HG02885 (cell line): ENCODE results near the gene LENG1.
A peak's percentile ranks its signal among the peaks of the same experiment; 100 is the strongest.

ENCODE experiments used
- ATAC-seq: cut with Tn5 transposase; IDR thresholded peaks from one replicate; pipeline ENCODE4 v1.9.1; 2021; ENCODE audit warnings: mild to moderate bottlenecking; ENCODE audit not compliant: unreplicated experiment, poor library complexity

Gene LENG1

GRCh38 chr19:54168174-54168917 lies 8.8 kb upstream of the LENG1 start:
- ATAC-seq: peak; percentile 66

GRCh38 chr19:54165222-54165621 lies 5.7 kb upstream of the LENG1 start:
- no peak for ATAC-seq

- no peak for ATAC-seq
Measured at GRCh38 chr19:54164369-54165068, 5.0 kb upstream of the LENG1 start.

GRCh38 chr19:54162884-54163283 lies 3.4 kb upstream of the LENG1 start:
- ATAC-seq: no peak

- no peak for ATAC-seq
Measured at GRCh38 chr19:54162241-54162805, 2.8 kb upstream of the LENG1 start.

- no peak for ATAC-seq
Measured at GRCh38 chr19:54160854-54161253, 1.3 kb upstream of the LENG1 start.

- ATAC-seq: no peak
Measured at GRCh38 chr19:54160182-54160811, 776 bp upstream of the LENG1 start.

- ATAC-seq: no peak
Measured at GRCh38 chr19:54158812-54159351, 639 bp downstream of the LENG1 start.

- ATAC-seq: no peak
Measured at GRCh38 chr19:54156953-54157352, 2.6 kb downstream of the LENG1 start.

GRCh38 chr19:54156490-54156889 lies 3.0 kb downstream of the LENG1 start:
- ATAC-seq: no peak

GRCh38 chr19:54155694-54156093 lies 3.8 kb downstream of the LENG1 start:
- no peak for ATAC-seq

- ATAC-seq: no peak
Measured at GRCh38 chr19:54154603-54155345, 4.7 kb downstream of the LENG1 start.

- no peak for ATAC-seq
Measured at GRCh38 chr19:54153731-54154326, 5.7 kb downstream of the LENG1 start.

GRCh38 chr19:54152878-54153524 lies 6.5 kb downstream of the LENG1 start:
- no peak for ATAC-seq

- ATAC-seq: no peak
Measured at GRCh38 chr19:54152267-54152666, 7.3 kb downstream of the LENG1 start.

GRCh38 chr19:54151362-54152035 lies 8.0 kb downstream of the LENG1 start:
- no peak for ATAC-seq

GRCh38 chr19:54149021-54149812 lies 10.3 kb downstream of the LENG1 start:
- no peak for ATAC-seq

GRCh38 chr19:54148158-54148557 lies 11.4 kb downstream of the LENG1 start:
- ATAC-seq: no peak
